SW 1271 (cell line): Measurements from ENCODE around the gene GRK5.

Experiments
- DNase-seq, 2 experiments: peaks; one replicate each; lab custom pipeline; 2025; lab: John Stamatoyannopoulos, UW

The GRK5 gene

DNA sequence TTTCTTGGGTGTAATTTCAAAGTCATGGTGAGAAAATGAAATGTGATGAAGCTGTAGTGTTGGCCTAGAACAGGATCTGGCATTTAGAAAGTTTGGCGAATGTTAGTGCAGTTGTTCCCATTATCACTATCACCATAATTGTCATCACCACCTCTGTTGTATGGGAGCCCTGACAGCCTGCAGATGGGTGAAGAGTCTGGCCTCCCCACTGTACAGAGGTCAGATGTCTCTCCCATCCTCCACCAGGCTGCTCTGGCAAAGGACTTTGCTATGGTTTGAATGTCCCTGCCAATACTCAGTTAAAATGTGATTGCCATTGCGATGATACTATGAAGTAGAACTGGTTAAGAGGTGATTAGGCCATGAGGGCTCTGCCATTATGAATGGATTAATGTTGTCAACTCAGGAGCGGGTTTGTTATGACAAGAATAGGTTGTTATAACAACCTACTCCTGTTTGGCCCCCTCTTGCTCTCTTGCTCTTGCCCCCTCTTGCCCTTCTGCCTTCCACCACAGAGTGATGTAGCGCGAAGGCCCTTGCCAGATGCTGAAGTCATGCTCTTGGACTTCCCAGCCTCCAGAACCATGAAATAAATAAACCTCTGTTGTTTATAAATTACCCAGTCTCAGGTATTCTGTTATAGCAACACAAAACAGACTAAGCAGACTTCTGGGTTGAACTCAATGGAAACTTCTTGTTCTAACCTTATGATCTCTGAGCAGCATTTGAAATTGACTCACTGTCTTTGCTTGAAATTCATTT lies 90.0 kb downstream of the GRK5 start:
- DNase-seq: no peak

DNA sequence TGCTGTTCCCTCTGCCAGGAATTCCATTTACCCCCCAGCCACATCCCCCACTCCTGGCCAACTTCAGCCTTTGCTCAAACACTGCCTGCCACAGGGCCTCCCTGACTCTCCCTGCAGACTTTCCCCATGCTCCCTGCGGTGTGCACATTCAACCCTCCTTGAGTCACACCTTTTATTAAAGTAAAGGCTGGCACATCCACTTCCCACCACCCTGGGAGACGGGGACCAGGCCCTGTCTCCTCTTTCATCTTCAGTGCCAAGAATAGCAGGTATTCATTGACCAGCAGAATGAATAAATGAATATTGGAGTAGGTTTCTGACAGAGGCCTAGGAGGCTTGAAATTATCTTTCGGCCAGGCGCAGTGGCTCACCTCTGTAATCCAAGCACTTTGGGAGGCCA lies 91.4 kb downstream of the GRK5 start:
- DNase-seq: no peak

DNA sequence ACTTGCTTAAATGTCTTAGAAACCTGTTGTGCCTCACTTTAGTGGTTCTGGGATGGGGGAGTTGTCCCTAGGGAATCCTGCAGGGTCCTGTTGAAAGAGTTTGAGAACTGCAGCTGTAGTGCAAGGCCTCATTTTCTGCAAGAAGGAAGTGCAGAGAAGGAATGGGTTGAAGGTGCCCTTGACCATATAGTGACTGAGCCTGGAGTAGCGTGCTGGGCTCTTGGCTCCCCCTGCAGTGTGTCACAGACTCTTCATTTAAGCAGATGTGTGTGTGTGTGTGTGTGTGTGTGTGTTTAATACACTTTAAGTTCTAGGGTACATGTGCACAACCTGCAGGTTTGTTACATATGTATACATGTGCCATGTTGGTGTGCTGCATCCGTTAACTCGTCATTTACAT lies 92.2 kb downstream of the GRK5 start:
- no peak for DNase-seq

DNA sequence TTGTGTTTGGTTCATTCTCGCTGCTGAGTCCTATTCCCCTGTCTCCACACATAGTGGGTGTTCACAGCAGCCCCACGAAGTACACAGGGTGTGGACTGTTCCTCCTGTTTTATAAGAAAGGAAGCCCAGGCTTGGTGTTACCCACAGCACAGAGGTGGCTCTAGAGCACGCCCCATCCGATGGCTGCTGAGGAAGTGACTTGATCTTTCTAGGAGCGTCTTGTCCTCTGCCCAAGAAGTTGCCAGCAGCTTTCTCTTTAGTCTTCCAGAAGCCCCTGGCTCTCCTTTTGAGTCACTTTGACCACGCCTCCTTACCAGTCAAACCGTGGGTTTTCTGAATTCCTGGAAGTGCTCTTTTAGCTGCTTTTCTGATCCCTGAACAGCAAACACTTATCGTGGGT lies 94.0 kb downstream of the GRK5 start:
- DNase-seq: no peak

DNA sequence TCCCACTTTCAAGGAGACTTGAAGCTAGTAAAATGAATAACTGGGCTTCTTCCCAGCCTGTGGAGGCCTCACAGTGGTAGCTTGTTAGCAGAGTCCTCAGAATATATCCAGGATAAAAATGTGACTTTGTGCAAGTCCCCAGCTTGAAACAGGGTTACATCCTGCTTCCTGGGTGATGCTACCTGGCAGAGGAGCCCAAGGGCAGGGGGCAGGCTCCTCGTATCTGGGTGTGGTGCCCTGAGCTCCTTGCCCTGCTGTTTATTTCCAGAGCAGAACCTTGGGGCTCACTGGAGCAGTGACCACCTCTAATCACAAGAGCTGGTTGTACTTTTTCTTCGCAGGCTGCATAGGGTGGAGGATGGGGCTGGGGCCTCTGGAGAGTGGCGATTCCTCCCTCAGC lies 94.8 kb downstream of the GRK5 start:
- DNase-seq: no peak

DNA sequence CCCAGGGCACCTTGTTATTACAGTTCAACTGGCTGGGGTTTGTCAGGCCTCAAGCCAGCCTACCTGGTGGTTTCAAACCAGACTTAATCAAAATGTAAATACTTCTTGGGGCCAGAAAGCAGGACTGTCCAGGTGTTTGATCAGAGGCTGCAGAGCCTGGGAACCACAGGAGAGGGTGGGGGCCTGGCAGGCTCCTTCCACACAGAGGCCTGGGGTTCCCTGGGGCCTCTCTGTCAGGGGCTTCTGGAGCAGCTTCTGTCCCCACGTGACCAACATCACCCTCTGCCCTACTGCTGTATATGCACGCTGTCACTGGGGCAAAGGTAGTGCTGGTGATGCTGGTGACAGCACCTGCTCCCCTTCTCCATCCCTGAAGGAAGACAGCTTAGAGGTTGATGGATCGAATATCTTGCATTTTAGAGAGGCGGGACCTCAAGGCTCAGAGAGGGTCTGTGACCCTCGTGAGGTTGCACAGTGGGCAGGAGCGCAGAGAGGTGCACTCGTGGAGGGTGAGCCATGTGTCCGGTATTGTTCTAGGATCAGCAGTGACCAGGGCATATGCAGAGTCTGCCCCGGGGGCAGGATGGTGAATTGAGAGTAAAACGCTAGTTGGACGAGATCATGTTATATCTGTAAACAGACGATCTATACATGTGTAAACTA lies 95.4 kb downstream of the GRK5 start:
- no peak for DNase-seq

DNA sequence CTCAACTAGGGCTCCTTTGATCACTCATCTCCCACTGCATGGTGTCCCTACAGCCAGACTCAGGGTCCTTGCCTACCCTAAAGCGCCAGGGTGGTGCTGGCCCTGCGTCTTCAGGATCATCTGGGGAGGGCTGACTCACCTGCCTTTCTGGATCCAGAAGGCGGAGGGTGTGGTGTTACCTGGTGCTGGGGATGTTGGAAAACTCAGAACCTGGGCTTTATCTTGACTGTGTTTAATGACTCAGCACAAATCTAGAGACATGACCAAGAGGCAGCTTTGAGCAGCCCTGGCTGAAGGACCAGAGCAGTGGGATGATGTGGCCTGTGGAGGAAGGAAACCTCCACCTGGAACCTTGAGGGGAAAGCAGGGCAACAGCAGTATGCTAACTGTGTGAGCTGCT lies 96.5 kb downstream of the GRK5 start:
- no peak for DNase-seq

DNA sequence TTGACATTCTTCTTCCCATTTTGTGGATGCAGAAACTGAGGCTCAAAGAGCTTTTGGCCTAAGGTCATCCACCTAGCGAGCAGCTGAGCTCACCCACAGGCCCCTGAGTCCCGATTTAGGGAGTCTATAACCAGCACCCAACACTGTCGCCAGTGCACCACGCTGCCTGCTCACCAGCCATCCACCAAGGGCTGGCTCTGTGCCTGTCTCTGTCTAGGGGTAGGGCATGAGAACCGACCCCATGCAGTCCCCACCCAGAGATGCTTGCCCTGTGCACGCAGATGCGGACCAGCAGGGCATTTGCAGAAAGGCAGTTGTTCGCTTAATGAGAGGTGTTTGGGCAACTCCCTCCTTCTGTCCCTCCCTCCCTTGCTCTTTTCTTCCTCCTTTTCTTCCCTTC lies 97.2 kb downstream of the GRK5 start:
- DNase-seq: no peak

DNA sequence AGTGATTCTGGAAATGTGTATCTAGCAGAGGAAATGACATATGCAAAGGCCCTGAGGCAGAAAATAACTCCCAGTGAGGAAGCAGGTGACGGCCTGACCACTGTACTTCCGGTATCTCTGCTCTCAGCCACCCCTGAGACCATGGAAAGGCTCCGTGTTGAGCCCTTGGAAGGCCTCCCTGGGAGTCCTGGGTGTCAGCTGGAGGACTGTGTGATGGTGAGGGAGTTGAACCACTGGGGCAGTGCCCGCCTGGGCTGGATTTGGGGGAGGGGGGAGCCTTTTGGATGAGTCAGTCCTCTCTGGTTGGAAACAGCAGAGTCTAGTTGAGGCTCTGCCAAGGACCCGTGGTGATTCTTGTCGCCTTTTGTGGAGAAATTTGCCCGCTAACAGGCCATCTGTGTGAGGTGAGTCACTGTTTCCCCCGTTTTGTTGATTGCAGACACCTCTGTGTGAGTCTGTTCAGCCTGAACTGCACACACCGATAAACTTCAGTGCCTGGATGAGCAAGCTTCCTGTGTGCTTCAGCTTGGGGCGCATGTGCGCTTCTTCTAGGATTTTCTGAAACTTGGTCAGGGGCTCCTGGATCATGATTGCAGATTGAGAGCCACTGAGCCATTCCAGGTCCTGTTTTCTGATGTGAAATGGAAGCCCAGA lies 98.6 kb downstream of the GRK5 start:
- DNase-seq: peak; percentile 72 to 93

DNA sequence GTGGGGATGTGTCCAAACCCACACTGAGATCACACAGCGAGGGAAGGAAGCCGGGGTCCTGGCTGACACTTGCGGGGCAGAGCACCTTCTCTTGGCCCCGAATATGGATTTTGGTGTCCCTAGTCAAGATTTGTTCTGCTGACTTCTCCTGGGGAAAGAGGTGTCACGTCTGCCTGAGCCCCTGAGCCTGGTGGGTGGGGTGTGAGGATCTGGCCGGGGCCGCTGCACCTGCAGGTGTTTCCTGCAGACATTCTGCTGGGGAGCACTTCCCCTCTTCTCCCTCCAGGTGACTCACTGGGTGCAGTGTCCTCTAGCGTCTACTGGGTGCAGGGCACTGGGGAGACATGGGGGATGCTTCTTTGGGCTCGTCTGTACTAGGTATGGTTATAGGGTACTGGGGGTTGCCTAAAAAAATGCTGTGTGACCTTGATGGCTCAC lies 99.2 kb downstream of the GRK5 start:
- peak in 1 of 2 experiments; percentile 21 for DNase-seq

DNA sequence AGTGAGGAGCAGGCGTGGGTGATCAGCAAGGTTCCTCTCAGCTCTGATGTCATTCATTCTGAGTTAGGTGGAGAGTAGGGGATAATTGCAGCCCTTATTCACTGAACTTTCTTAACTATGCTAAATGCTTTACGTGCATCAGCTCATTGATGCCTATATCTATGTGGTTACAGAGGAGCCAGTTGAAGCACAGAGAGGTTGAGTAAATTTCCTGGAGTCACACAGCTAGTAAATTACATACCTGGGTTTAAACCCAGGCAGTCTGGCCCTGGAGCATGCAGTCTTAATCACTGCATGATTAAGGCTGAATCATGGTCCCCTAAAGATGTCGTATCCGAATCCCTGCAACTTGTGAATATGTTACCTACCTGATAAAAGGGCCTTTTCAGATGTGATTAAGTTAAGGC lies 99.6 kb downstream of the GRK5 start:
- DNase-seq: no peak

DNA sequence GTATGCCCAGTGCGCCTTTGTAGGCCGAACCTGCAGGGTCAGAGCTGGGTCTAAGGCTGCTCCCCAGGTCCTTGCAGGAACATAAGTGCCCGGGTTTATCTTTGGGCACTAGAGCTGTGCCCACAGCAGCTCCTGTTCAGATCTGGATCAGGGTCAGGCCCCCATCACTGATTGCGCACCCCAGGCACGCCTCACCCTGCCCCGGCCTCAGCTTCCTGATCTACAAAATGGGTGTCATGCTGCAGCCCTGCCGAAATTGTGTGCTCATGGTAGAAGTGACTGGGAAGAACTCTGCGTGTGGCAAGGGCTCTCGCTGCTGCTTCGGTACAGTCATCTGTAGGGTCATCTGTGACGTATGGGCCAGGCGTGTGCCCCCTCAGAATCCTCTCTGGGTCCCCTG lies 100.7 kb downstream of the GRK5 start:
- no peak for DNase-seq

DNA sequence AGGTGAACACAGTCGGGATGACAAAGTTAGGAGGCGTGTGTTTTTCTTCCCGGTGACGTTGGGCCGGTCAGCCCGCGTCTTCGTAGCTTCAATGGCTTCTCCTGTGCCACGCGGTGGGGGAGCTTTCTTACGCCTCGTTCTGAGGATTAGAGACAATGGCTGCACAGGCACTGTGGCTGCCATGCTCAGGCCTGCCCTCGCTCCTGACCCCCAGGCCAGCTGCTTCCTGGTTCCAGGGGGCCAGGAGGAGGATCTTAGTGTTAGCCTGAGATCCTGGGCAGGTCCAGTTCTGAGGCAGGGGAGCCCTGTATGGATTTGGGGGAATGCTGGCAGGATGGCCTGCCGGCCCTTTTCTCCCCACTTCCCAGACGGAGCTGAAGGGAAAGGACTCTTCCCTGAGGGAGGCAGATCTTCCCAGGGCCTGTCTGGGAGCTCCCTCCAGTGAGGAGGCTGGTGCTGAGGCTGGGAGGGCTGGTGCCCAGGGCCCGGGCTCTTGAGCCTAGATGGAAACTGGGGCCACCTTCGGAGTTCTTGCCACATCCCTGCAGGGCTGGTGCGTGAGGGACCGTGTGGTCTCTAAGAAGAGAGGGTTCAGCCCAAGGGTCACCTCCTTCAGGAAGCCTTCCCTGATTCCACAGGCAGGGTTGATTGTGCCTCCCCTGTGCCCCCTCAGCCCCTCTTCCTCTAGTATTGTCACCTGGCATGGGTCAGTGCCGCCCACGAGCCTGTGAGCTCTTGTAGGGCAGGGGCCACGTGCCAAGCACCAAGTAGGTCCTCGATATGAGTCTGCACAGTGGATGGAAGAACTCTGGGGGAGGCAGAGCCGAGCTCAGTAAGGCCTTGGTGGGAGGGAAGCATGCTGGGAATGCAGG lies 101.4 kb downstream of the GRK5 start:
- DNase-seq: no peak

DNA sequence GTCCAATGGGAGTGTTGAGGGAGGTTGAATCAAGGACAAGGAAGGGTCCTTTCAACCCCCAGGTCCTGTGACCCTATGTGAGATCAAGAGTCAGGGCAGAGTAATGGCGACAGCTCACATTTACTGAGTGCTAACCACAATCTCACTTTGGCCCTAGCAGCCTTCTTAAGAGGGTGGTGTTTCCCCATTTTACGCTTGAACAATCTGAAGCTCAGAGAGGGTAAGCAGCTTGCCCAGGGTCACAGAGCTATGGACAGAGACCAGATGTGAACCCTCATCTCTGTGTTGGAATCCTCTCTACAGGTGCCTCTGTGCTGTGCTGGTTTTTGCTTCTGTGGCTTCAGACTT lies 102.0 kb downstream of the GRK5 start:
- no peak for DNase-seq

DNA sequence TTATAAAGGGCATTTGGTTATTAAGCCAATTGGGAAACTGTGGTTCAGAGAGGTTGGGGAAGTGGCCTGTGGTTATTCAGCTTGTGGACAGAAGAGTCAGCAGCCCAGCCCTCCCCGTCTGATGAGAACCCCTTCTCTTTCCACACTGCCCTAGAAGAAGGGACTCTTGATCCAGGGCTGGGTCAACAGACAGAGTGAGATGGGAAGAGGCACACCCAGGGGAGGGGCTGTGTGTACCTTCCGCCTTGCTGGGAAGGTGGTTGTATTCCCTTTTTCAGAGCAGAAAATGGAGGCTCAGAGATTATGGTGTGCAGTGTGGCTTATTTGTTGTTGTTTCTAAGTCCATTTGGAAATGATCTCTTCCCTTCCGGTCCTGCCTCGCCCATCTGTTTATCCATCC lies 103.4 kb downstream of the GRK5 start:
- DNase-seq: no peak

DNA sequence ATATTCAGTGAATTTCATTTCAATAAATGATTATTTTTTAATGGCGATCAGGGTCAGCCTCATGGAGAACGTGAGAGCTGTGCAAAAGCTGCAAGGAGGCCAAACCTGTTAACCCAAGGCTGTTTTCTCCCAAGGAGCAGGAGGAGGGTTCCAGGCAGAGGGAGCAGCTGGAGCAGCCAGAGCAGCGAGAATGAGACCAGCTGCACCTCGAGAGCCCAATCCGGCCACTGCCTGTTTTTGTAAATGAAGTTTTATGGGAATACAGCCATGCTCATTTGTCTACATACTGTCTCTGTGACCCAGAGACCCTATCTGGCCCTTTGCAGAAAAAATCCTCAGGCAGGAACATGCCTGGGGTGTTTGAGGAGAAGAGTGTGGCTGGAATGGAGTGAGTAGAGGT lies 104.9 kb downstream of the GRK5 start:
- no peak for DNase-seq

DNA sequence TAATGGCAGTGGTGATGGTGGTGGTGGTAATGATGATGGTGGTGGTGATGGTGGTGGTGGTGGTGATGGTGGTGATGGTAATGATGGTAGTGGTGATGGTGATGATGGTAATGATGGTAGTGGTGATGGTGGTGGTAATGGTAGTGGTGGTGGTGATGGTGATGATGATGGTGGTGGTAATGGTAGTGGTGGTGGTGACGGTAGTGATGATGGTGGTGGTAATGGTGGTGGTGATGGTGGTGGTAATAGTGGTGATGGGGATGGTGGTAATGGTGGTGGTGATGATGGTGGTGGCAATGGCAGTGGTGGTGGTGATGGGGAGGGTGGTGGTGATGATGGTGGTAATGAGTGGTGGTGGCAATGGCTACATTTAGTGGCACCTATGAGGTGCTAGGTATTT lies 105.7 kb downstream of the GRK5 start:
- no peak for DNase-seq

DNA sequence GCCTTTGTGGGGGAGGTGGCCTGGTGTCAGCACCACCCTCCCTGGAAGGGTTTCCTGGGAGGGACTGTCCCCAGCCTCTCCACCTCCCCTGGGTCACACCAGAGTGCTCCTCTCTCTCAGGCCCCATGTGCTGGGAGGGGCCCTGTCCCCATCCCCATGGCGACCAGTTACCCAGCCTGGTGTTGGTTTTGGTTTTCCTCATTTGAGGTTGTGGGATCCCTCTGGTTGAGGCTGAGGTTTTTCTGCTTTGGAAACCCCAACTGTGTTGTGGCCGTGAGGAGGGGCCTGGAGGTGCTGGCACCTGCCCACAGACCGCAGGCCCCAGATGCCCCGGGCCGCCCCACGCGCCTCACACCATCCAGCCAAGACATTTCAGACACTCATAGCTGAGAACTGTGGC lies 106.3 kb downstream of the GRK5 start:
- DNase-seq: no peak

DNA sequence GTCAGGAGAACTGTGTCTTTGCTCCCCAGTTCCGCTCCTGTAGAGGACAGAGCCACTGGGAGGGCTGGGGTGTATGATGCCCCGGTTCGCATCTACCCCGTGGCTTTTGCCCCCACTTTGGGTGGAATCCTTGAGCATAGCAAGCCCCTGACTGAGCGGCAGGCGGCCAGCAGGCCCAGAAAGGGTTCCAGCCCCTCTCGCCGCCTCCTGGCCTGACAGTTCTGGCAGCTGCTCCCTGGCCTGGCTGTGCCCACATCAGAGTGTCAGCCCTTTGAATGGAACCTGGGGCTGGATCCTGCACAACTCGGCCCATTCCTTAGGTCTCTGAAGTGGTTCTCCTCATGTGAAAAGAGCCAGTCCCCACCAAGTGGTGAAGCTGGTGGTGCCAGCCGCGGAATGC lies 106.7 kb downstream of the GRK5 start:
- DNase-seq: no peak

DNA sequence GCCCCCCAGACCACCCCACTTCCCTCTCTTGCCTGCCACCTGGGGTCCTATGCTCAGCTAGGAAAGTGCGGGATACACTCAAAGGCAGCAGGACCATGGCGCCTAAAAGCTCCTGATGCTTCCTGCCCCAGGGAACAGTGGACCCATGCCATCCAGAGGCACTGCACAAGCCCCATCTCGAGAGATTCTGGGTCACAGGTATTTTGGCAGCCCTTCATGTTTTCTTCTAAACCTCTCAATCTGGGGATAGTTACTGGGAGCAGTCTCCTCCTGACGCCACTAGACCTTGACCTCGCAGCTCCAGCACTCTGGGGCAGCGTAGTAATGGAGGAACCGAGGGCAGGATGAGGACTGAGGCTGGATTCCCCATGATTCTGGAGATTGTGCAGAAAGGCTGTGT lies 107.1 kb downstream of the GRK5 start:
- DNase-seq: no peak

DNA sequence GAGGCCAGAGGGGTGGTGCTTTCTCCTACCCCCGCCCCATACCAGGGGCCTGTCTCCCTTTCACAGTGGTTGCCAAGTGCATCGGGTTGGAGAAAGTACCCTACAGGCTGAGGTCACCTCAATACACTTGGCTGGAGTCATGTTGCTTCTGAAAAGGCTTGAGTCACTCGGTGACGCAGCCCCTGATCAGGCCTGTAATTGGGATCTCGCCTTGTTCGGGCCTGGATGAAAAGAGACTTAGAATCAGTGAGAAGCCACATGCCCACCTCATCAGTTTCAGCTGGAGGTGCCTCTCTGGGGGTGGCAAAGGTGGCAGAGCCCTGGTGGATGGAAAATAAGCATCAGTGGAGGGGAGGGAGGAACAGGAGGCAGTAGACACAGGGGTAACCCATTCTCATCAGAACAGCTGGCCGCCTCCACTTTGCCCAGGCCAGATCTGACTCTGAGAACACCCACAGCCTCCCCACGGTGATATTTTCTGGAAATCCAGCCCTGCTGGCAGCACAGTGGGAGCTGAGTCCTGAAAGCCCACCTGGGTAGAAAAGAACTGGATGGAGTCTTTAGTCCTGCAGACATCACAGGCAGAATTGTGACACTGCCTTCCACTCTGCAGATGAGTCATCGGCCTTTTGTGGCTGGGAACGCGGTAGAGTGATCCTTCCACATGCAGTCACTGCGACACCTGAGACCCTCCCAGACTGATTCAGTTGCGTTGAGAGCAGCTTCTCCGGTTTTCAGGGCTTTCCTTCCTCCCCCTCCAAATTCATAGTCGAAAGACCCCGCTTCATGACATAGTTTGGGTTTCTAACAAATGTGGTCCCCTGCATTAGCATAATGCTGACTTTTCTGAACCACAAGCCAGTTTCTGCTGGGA lies 108.0 kb downstream of the GRK5 start:
- peak; percentile 31 to 66 for DNase-seq

DNA sequence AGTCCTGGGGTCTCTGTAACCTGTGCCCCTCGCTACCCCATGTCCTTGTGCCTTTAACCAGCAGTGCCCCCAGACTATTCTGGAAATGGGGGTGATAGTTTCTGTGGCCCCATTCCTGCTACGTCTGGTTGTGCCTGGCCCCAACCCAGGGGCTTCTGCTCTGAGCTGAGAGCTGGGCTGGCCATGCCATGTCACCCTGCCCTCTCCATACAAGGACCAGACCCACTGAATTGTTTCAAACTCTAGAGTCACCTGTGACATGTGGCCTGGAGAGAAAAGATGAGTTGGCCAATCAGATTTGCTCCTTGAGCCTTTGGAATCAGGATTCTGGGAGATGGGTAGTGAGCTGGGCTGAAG lies 108.6 kb downstream of the GRK5 start:
- DNase-seq: no peak
